MCF 10A (cell line): ENCODE data around the gene SNTB2. TPM values are rescaled to one million over a fixed set of nuclear protein-coding genes. Genes with fewer than 3 reads are reported as not detected.

Source experiments
- BruUV-seq: library from RNA; stranded (reverse); fragments of 400-500 nt; replicated peaks from 2 replicates; lab custom pipeline; 2021; lab: Mats Ljungman, UMichigan
- CTCF ChIA-PET: fragments of 300-600 bp; sonication (Branson Sonifier 250); formaldehyde crosslinking; extraction: SDS; loops from one replicate; lab custom pipeline; 2021; ENCODE audit warnings: antibody characterized with exemption, inconsistent platforms; lab: Yijun Ruan, JAX
- POLR2A ChIA-PET: fragments of 300-600, 350-650 bp; sonication (Branson Sonifier 250); formaldehyde crosslinking; extraction: SDS; loops from one replicate; lab custom pipeline; 2020; ENCODE audit warnings: antibody characterized with exemption, inconsistent platforms; lab: Yijun Ruan, JAX
- DNase-seq: peaks from one replicate; pipeline ENCODE4 v3.0.0-alpha.2; 2018; ENCODE audit not compliant: unreplicated experiment
- H3K27ac Mint-ChIP-seq: one replicate; pipeline ENCODE4 v1.8.0; 2022; ENCODE audit warnings: mild to moderate bottlenecking, low read depth, mixed read lengths; ENCODE audit not compliant: unreplicated experiment
- H3K27me3 Mint-ChIP-seq: one replicate; pipeline ENCODE4 v1.8.0; 2022; ENCODE audit warnings: mixed read lengths; ENCODE audit not compliant: insufficient read depth, unreplicated experiment
- H3K36me3 Mint-ChIP-seq: one replicate; pipeline ENCODE4 v1.8.0; 2022; ENCODE audit warnings: mild to moderate bottlenecking, moderate library complexity, mixed read lengths; ENCODE audit not compliant: insufficient read depth, unreplicated experiment
- H3K4me1 Mint-ChIP-seq: one replicate; pipeline ENCODE4 v1.8.0; 2022; ENCODE audit warnings: mixed read lengths; ENCODE audit not compliant: insufficient read depth, unreplicated experiment
- H3K4me3 Mint-ChIP-seq: one replicate; pipeline ENCODE4 v1.8.0; 2022; ENCODE audit warnings: mild to moderate bottlenecking, moderate library complexity, mixed read lengths; ENCODE audit not compliant: unreplicated experiment
- H3K9me3 Mint-ChIP-seq: one replicate; pipeline ENCODE4 v1.8.0; 2022; ENCODE audit warnings: mixed read lengths; ENCODE audit not compliant: unreplicated experiment
- CTCF ChIP-seq: fragments of 200-600 bp; IDR thresholded peaks from one replicate; pipeline ENCODE4 v1.8.0; 2022; ENCODE audit warnings: antibody characterized with exemption, mild to moderate bottlenecking; ENCODE audit not compliant: unreplicated experiment
- intact Hi-C: fragments of 100-400 bp; cut with micrococcal nuclease; formaldehyde crosslinking; loops from 2 replicates; pipeline ENCODE4 v1.14.1; 2022
- total RNA-seq: library from RNA; stranded (reverse); gene quantifications from 2 replicates; pipeline ENCODE4 v1.2.3, GENCODE V29; 2022

SNTB2 gene
- total RNA-seq, 1 experiment from 2014 or later = 20.2 TPM

GRCh38 chr16:69318911-69319289, 131.9 kb downstream of the SNTB2 start:
- Mint-ChIP-seq H3K4me1 (peaks cover under 1% of the 10 kb centered on the region), H3K36me3 (peaks cover 78% of the 10 kb centered on the region), H3K27ac (no peak overlapping the region), H3K9me3 (no peaks in the 10 kb centered on the region), H3K4me3 (no peak overlapping the region), H3K27me3 (no peaks in the 10 kb centered on the region)
- intact Hi-C loops = no loop called here
- TF ChIP-seq CTCF = no peak
- DNase-seq = no peak
- no TSS peak for BruUV-seq
- POLR2A ChIA-PET = interaction anchor here (0.6 to 9.1 kb wide), 3 partner anchors 9 to 150 kb away, joined by 3 to 75 read pairs (median 5); partner anchors contain the start of gene PDF
- CTCF ChIA-PET = interaction anchor here (0.6 kb wide), 1 partner anchor 443 kb away, joined by 3 read pairs; the partner anchor contains the start of gene WWP2

DNA sequence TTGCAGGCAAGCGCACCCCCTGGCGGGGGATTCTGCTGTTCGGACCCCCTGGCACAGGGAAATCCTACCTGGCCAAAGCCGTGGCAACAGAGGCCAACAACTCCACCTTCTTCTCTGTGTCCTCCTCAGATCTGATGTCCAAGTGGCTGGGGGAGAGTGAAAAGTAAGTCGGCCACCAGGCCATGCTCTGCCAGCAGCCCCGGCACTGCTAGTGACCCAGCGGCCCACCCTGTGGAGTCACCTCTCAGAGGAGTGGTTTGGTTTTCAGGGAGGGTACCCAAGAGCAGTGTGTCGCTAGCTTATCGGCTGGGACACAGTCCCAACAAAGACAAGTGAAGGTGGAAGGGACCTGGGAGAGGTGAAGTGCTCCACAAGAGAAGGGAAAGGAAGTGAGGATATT, 132.4 kb downstream of the SNTB2 start:
- no peak for DNase-seq
- no TSS peak for BruUV-seq
- Mint-ChIP-seq H3K9me3 (no peaks in the 10 kb centered on the region), H3K4me3 (no peak overlapping the region), H3K27ac (no peak overlapping the region), H3K36me3 (peaks cover 83% of the 10 kb centered on the region), H3K4me1 (no peaks in the 10 kb centered on the region), H3K27me3 (no peaks in the 10 kb centered on the region)
- ChIA-PET POLR2A (interaction anchor here (0.6 to 9.1 kb wide), 2 partner anchors 9 to 151 kb away, joined by 3 to 75 read pairs; partner anchors contain the start of gene PDF), CTCF (interaction anchor here (0.6 kb wide), 1 partner anchor 443 kb away, joined by 3 read pairs; the partner anchor contains the start of gene WWP2)
- TF ChIP-seq CTCF = no peak
- intact Hi-C loops = no loop called here

DNA sequence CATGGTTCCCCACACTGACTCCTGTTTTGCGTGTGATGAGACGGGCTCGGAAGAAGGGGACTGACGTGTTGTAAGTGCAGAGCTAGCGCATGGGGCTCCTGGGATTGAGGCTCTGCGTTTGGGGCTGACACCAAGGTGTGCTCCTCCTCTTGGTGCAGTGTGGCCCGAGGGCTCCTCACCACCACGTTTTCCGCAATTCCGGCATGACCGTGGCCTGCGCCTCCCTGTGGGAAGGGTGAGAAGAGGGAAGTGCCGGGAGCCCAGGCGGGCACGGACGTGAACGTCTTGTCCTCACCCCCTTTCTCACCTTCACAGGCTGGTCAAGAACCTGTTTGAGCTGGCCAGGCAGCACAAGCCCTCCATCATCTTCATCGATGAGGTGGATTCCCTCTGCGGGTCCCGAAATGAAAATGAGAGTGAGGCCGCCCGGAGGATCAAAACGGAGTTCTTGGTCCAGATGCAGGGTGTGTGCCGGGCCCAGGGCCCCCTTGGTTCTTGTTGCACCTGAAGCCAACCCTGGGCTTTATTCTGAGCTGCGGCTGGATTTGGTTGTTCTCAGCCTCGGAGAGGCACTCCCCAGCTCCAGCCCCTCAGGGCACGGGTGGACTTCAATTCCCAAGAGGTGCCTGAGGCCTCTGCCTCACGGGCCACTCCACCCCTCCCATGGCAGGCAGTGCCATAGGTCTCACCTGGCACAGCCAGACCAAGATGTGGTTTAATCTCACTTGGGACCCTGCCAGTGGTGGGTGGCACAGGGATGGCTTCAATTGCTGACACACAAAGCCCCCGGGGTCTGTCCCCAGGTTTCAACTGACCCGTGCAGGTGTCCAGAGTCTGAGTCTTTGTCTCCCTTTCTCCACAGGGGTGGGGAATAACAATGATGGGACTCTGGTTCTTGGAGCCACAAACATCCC, 133.1 kb downstream of the SNTB2 start:
- Mint-ChIP-seq H3K4me3 (no peak overlapping the region), H3K27me3 (no peaks in the 10 kb centered on the region), H3K36me3 (peaks cover 84% of the 10 kb centered on the region), H3K27ac (no peak overlapping the region), H3K4me1 (no peaks in the 10 kb centered on the region), H3K9me3 (no peaks in the 10 kb centered on the region)
- CTCF ChIA-PET = no interaction called here
- intact Hi-C loops = no loop called here
- no peak for DNase-seq
- POLR2A ChIA-PET = interaction anchor here (0.9 to 9.1 kb wide), 2 partner anchors 8 to 10 kb away, joined by 4 to 75 read pairs; partner anchors contain the start of gene PDF
- no TSS peak for BruUV-seq
- no peak for TF ChIP-seq CTCF

DNA sequence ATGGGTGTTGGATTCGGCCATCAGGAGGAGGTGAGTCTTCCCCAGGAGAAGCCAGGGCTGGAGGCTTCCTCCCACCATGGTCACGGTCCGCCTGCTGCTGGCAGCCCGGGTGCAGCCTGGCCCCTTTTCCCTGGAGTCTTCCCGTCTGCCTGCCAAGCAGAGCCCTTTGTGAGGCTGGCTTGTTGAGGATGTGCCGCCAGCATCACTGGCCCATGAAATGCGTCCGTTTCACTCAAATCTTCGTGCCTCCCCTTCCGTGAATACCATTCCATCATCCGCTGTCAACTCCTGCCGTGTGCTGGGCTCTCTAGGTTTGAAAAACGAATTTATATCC, 133.7 kb downstream of the SNTB2 start:
- intact Hi-C loops = no loop called here
- BruUV-seq = no TSS peak
- Mint-ChIP-seq H3K9me3 (no peaks in the 10 kb centered on the region), H3K27ac (no peak overlapping the region), H3K36me3 (peaks cover 84% of the 10 kb centered on the region), H3K4me3 (no peak overlapping the region), H3K4me1 (peaks cover under 1% of the 10 kb centered on the region), H3K27me3 (no peaks in the 10 kb centered on the region)
- ChIA-PET POLR2A (interaction anchor here (0.9 kb wide), 1 partner anchor 9 kb away, joined by 4 read pairs; the partner anchor contains the start of gene PDF), CTCF (interaction anchor here (0.6 kb wide), 2 partner anchors 366 to 434 kb away, joined by 3 to 5 read pairs; partner anchors contain the start of gene NOB1)
- no peak for DNase-seq
- no peak for TF ChIP-seq CTCF
